GM21423 (cell line): ENCODE data around the gene KMT5C.

Experiments used
- ATAC-seq: cut with Tn5 transposase; IDR thresholded peaks from one replicate; pipeline ENCODE4 v1.9.1; 2021; ENCODE audit warnings: mild to moderate bottlenecking, moderate library complexity; ENCODE audit not compliant: unreplicated experiment

KMT5C gene

DNA sequence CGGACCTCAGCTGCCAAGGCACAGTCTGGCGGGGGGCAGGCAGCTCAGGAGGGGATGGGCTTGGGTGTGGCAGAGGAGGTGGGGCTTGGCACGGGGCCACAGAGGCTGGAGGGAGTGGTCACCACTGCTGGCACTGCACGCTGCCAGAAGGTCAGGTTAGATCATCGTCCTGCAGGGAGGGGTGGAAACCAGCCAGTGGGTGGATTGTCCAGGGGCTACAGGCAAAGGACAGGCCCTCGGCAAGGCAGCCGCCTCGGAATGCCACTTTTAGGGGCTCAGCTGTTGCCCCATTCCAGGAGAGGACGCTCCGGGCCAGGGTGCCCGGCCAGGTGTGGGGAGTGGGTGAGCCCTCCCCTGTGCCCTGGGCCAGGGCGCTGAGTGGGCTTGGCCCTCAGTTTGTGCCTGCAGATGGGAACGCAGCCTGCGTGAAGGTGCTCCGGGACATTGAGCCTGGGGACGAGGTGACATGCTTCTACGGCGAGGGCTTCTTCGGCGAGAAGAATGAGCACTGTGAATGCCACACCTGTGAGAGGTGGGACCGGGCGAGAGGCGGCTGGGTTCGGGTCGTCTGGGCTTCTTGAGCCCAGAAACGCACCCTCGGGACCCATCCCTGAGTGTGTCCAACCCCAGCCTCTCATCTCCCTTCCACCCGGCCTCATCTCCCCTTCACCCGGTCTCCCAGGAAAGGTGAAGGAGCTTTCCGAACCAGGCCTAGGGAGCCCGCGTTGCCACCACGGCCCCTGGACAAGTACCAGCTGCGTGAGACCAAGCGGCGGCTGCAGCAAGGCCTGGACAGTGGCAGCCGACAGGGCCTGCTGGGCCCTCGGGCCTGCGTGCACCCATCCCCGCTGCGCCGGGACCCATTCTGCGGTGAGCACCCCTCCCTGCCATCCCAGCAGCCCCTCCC, 6.4 kb downstream of the KMT5C start:
- ATAC-seq = no peak

- ATAC-seq = no peak
Observed at GRCh38 chr19:55346725-55347441, 7.2 kb downstream of the KMT5C start.

DNA sequence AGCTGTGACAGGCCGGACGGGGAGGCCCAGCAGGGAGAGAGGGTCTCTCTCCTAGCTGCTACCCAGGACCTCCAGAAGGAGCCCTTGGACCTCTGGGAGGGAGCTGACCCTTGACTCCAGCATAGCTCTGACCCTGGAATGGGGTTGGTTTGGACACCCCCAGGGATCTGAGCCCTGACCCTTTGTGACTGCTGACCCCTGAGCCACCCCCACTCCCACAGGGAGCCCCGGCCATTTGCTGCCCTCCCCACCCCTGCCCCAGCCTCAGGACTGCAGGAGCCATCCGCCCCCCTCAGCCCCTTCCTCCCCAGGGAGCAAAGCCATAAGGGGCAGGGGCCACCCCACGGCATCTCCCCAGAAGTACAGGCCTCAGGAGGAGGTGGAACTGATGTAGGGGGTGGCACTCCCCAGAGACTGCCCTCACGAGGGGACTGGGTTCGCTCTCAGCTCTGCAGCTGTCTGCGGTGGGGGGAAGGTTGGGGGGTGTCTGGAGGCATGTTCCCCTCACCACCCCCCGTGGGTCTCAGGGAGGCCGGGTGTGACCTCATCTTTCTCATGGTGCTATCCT, 7.8 kb downstream of the KMT5C start:
- no peak for ATAC-seq

DNA sequence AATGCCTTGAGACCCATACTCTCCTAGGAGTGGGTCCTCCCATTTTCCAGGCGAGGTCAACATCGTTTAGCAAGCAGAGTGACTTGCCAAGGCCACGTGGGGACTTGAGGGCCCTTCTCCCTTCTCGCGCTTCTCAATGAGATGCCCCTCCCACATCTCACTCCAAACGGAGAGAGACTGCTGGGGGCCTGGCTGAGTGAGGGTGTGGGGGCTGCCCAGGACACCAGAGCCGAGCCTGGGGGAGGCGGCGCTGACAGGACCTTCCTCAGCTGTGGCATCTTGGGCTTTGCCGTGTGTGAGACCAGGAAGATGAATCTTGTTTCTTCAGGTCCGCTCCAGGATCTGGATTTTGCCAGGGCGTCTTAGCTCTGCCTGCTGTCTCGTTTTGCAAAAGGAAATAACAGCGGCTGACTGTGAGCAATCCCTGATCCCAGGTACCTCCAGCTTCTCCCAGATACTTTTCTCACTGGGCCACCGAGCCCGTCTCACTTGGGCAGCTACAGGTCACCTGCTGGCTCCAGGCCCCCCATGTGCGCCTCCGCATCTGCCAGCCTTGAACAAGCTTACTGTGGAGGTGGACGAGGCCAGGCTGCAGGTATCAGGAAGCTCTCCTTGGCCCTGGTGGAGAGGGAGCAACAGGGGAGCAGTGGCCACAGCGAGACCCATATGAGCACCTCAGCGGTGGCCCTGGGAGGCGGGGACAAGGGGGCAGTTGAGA, 8.8 kb downstream of the KMT5C start:
- ATAC-seq = no peak

GRCh38 chr19:55350620-55351315, 11.1 kb downstream of the KMT5C start:
- no peak for ATAC-seq

DNA sequence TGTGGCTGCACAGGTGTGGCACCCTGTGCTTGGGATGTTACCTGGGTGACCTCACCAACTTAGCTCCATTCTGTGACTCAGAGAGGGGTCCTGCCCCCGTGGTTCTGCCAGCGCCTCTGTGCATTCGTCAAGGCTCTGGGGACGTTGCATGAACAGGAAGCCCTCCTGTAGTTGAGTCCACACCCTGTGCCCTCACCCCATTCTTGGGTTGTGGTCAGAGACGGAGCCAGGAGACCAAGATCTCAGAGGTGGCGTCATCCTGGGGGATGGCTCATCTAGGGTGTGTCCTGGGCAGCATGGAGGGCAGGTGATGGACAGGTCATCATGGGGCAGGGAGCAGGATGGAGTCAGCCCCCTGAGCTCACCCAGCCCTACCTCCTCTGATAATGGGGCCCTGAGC, 12.4 kb downstream of the KMT5C start:
- ATAC-seq = no peak

GRCh38 chr19:55352549-55353145, 13.0 kb downstream of the KMT5C start:
- ATAC-seq = no peak

- no peak for ATAC-seq
Observed at GRCh38 chr19:55353356-55353802, 13.7 kb downstream of the KMT5C start.

GRCh38 chr19:55353803-55354697, 14.4 kb downstream of the KMT5C start:
- ATAC-seq = no peak

DNA sequence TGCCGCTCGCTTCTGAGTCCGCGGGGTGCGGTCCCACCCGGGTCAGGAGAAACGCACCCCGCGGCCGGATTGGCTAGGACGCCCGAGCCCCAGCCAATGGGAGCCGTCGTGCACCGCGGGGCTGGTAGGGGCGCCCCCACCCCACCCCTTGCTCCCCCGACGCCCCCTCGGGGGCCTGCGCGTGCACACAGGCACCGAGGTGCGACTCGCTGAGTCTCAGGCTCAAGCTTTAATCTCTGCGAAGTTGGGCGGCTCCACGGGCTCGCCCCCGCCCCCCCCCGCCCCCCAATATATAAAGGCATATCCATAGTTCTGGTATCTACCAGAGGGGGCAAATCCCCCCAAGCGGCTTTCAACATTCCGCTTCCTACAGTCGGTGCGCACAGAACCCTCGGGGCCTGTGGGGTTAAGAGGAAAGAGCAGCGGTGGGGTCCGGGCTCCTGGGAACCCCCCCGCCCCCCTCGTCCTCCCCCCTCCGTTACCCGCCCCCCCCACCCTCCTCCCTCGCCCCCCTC, 15.1 kb downstream of the KMT5C start, which contains the start of gene COX6B2:
Gene COX6B2, minus strand, starts transcription at position 22 of the 515 bp plus-strand sequence. CDS start 198 bp downstream, outside the sequence.
- ATAC-seq = no peak

DNA sequence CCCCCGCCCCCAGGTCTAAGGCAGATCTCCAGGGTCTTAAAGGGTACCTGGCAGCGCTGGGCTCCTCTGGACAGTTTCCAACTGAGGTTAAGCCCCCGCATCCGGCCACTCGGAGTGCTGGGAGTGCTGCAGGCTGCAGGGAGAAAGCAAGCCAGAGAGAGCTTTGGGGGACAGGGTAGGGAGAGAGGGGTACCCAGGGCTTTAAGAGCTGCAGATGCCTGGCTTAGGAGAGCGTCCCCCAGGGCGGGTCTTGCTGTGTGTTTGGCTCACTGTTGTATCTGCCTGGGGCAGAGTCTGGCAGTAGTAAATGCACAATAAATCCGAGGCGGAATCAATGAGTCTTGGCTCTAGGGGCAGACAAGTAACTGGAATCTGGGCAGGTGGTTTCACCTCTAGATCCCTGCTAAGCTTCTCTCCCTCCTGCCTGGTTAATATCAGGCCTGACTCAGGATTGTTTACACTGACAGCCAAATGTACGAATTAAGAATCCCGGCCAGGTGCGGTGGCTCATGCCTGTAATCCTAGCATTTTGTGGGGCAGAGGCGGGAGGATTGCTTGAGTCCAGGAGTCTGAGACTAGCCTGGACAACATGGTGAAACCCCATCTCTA, 15.6 kb downstream of the KMT5C start:
- ATAC-seq = no peak

- no peak for ATAC-seq
Observed at GRCh38 chr19:55358493-55358892, 18.8 kb downstream of the KMT5C start.

DNA sequence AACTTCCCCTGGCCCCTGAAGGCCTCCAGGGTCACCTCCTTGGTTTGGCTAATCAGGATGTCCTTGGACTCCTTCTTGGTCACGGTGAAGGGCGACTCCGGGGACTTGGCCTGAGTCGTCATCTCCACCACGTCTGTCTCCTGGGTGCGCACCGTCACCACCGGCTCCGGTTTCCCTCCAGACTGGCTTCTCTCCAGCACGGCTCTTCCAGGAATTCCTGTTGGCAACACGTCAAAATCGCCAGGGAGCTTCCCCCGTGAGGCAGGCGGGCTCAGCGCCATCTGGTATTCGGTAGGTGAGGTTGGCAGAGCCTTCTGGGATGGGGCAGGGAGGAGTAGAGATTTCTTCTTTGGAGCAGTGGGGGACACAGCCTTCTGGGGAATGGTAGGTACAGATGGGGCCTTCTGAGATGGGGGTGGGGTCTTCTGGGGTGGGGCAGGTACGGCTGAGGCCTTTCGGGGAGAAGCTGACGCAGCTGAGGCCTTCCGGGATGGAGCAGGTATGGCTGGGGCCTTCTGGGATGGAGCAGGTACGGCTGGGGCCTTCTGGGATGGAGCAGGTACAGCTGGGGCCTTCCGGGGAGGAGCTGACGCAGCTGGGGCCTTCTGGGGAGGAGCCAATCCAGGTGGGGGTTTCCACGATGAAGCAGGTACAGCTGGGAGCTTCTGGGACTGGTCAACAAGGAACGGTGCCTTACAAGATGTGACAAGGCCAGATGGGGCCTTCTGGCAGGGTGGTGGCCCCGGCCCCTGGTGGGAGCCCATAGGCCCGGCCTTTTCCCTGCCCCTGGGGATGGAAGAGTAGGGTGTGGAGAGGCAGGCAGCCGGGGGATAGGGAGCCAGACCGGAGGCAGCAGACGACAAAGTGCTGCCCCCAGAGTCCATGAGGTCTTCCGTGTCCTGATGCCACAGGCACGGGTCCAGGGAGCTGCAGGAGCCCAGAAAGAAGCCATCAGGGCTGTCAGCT, 19.6 kb downstream of the KMT5C start:
- no peak for ATAC-seq

DNA sequence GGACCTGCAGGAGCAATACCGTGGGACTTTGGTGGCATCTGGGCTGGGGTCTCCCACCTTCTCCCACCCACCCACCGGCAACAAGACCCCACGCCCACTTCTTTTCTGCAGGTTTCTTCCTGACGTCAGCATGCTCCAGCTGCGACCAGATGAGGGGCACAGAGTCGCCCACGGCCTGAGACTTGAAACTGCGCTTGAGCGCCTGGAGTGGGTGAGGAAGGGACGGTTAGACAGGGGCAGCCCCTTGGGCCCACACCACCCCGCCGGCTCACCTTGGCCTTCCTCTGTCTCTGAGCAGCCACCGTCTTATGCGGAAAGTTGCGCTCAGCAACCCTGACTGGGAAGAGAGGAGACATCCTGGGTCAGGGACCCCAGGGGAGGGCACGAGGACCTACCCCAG, 21.2 kb downstream of the KMT5C start:
- no peak for ATAC-seq

- no peak for ATAC-seq
Observed at GRCh38 chr19:55362174-55362989, 22.7 kb downstream of the KMT5C start.

DNA sequence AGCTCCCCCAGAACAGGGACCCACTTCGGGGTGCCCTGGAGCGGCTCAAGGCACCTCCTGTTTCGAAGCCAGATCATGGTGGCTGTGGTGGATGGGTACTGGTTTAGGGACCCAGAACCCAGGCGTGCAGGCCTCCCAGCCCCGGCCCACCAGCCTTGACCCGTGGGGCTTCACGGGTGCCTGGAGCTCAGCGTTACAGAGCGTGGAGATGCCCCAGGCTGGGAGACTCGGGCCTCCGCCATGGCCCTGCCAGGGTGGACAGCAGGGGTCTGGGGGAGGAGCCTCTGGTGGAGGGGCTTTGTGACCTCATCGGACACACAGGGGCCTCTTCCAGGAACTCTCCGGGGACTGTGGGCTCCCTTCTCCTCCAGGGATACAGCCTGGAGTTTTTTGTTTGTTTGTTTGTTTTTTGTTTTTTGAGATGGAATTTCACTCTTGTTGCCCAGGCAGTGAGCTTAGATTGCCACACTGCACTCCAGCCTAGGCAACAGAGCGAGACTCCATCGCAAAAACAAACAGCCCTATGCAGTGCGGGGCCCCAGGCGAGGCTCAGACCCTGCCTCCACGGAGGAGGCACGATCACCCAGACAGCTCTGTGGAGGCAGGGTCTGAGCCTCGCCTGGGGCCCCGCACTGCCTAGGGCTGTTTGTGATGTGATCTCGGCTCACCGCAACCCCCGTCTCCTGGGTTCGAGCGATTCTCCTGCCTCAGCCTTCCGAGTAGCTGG, 23.5 kb downstream of the KMT5C start, which contains the start of gene GARIN5B:
Gene GARIN5B, minus strand, starts transcription at position 271 of the 727 bp plus-strand sequence. Its CDS starts 194 bp downstream, at position 77.
- no peak for ATAC-seq
